HG03139 (cell line): ENCODE results near the gene PSMD13.

Source experiments
- ATAC-seq: cut with Tn5 transposase; IDR thresholded peaks from one replicate; pipeline ENCODE4 v1.9.1; 2021; ENCODE audit not compliant: unreplicated experiment

Gene PSMD13

DNA sequence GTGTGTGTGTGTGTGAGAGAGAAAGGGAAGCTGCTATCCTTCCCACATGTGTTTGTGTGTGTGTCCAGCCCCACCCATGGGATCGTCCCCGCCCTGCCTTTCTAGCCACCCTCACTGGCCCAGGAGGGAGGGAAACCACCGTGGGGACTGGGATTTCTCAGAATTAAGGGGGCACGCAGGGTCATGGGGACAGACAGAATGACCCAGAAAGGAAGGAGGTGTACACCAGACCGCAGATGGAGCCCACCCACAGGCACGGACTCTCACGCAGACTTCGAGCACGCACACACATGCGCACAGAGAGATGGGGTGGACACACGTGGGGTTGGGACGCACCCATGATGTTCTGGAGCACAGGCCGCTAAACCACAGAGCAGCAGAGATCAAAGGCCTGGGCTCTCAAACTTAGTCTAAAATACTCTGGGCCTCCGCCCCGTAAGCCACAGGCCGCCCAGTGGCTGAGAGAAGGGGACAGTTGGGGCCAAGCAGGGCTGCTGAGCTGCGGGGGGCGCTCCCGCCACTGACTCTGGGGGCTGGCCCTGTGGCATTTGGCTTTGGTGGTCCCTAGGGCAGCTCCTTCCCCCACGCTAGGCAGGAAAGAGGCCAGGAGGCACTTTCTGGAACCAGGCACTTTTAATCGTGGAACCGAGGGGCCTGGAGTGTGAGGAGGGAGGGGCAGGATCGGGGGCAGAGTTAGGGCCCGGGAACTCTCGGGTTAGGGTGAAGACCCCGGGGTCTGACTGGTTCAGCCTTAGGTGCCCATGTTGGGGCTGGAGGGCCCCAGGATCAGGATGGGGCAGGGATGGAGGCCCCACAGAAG, 61.0 kb downstream of the PSMD13 start:
- no peak for ATAC-seq

GRCh38 chr11:298406-299065, 61.8 kb downstream of the PSMD13 start:
- ATAC-seq, result no peak

DNA sequence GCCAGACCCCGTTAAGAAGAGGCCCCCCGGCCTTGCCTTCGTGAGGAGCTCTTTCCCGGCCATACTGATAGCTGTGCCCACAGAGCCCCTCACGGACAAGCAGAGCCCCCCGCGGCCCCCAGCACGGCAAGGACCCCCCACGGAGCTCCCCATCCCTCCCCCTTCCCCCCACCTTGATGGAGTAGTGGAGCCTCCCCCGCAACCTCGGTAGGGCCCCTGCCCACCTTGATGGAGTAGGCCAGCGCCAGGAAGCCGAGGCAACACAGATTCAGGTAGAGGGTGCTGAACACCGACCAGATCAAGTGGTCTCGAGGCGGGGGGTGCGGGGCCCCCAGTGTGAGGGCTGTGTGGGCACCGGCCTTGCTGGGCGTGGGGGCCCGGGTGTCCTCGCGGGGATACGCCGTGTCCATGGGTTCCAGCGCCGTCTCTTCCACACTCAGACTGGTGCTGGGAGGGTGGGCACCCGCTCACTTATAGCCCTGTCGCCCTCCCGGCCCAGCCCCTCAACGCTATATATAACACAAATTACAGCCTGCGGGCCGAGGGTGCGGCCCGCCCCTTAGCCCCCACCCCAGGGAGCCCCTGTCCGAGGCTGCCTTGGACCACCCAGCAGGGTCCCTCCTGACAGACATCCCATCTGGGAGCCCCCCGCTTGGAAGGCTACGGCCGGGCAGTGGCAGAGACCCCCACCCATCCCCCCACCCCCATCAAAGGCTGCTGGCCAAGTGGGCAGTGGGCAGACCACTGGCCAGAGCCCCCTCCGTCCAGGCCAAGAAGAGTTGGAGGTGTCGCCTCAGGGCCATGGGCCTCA, 62.5 kb downstream of the PSMD13 start, which contains the start of gene IFITM5:
Gene IFITM5, minus strand, starts transcription at position 446 of the 811 bp plus-strand sequence. Its CDS starts 36 bp downstream, at position 410.
- ATAC-seq, result no peak

GRCh38 chr11:299951-300735, 63.4 kb downstream of the PSMD13 start:
- ATAC-seq, result no peak
